HG02763 (cell line): Measurements from ENCODE around the gene MMP23B.

Source experiments
- ATAC-seq: cut with Tn5 transposase; IDR thresholded peaks from one replicate; pipeline ENCODE4 v1.9.1; 2021; ENCODE audit warnings: mild to moderate bottlenecking, moderate library complexity; ENCODE audit not compliant: unreplicated experiment

The MMP23B gene

GRCh38 chr1:1618396-1619068 is 13.4 kb upstream of the MMP23B start:
- ATAC-seq: no peak

- ATAC-seq: no peak
Observed at GRCh38 chr1:1619917-1620361, 12.0 kb upstream of the MMP23B start.

GRCh38 chr1:1620433-1621139 is 11.4 kb upstream of the MMP23B start:
- no peak for ATAC-seq

- no peak for ATAC-seq
Observed at GRCh38 chr1:1621173-1622009, 10.6 kb upstream of the MMP23B start.

- ATAC-seq: no peak
Observed at GRCh38 chr1:1622010-1622787, 9.8 kb upstream of the MMP23B start.

- no peak for ATAC-seq
Observed at GRCh38 chr1:1622788-1623094, 9.2 kb upstream of the MMP23B start.

- no peak for ATAC-seq
Observed at GRCh38 chr1:1623181-1623630, 8.8 kb upstream of the MMP23B start.

- ATAC-seq: no peak
Observed at GRCh38 chr1:1623631-1624442, 8.1 kb upstream of the MMP23B start.

- no peak for ATAC-seq
Observed at GRCh38 chr1:1624443-1625403, 7.2 kb upstream of the MMP23B start.

- ATAC-seq: no peak
Observed at GRCh38 chr1:1625404-1625775, 6.6 kb upstream of the MMP23B start.

- no peak for ATAC-seq
Observed at GRCh38 chr1:1625824-1626206, 6.2 kb upstream of the MMP23B start.

GRCh38 chr1:1626207-1627141 is 5.5 kb upstream of the MMP23B start:
- no peak for ATAC-seq

- ATAC-seq: no peak
Observed at GRCh38 chr1:1627261-1627828, 4.6 kb upstream of the MMP23B start.

- ATAC-seq: no peak
Observed at GRCh38 chr1:1627829-1628753, 3.9 kb upstream of the MMP23B start.

- ATAC-seq: no peak
Observed at GRCh38 chr1:1628754-1629429, 3.1 kb upstream of the MMP23B start.
